HPDE6-E6E7 (cell line): ENCODE results near the gene SLC16A11.
"Not testable (repeated sequence)": the region's sequence is repeated elsewhere in the genome, so short reads cannot be mapped to it uniquely, and the experiment has no call there.

Source experiments
- DNase-seq: peaks from one replicate; pipeline ENCODE4 v3.0.0; 2011; ENCODE audit warnings: missing footprints; ENCODE audit errors: extremely low spot score

SLC16A11 gene

GRCh38 chr17:7010523-7010922 lies 33.4 kb downstream of the SLC16A11 start:
- DNase-seq, result no peak

- DNase-seq, result no peak
These were observed 36.7 kb downstream of the SLC16A11 start for GRCh38 chr17:7007143-7007542.

DNA sequence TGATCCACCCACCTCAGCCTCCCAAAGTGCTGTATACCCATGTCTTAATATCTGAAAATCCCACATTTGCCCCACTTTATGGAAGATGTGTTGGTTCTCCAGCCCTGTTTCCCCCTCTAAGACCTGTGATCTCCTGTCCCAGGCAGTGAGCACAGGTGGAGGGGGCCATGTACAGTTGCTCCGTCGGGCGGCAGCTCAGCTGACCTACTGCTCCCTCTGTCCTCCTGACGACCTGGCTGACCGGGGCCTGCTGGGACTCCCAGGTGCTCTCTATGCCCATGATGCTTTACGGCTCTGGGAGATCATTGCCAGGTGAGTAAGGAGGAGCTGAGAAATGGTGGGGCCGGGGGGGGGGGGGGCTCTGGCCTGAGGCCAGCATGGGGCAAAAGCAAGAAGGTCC lies 38.2 kb downstream of the SLC16A11 start:
- no peak for DNase-seq

- DNase-seq, result no peak
These were observed 39.3 kb downstream of the SLC16A11 start for GRCh38 chr17:7004398-7005253.

- DNase-seq, result no peak
These were observed 40.1 kb downstream of the SLC16A11 start for GRCh38 chr17:7003745-7004144.

GRCh38 chr17:7002288-7003047 lies 41.4 kb downstream of the SLC16A11 start:
- no peak for DNase-seq

DNA sequence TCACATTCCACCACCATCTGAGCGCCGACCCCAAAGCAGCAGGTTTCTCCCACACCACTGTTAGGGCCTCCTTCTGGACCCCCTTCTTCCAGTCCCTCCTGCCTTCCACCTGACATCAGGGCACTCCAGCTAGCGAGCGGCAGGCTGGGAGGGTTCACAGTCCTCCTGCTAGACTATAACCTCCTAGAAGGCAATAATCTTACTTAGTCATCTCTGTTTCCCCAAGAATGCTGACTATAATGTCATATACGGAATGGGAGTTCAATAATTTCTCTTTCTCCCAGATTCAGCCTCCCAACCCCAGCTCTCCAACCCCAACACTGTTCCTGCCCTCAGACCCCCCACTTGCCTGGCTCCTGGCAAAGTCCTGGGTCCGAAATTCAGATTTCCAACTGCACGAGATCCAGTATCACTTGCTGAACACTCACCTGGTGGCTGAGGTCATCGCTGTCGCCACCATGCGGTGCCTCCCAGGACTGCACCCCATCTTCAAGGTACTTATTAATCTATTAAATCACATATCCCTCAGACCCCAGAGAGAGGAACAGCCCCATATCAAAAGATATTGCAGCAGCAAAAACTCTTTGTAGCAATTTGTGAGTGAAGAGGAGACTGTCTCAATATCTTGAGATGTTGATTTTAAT lies 42.5 kb downstream of the SLC16A11 start:
- DNase-seq, result no peak

GRCh38 chr17:6998855-6999508 lies 44.9 kb downstream of the SLC16A11 start:
- no peak for DNase-seq

- no peak for DNase-seq
These were observed 46.7 kb downstream of the SLC16A11 start for GRCh38 chr17:6997171-6997570.

DNA sequence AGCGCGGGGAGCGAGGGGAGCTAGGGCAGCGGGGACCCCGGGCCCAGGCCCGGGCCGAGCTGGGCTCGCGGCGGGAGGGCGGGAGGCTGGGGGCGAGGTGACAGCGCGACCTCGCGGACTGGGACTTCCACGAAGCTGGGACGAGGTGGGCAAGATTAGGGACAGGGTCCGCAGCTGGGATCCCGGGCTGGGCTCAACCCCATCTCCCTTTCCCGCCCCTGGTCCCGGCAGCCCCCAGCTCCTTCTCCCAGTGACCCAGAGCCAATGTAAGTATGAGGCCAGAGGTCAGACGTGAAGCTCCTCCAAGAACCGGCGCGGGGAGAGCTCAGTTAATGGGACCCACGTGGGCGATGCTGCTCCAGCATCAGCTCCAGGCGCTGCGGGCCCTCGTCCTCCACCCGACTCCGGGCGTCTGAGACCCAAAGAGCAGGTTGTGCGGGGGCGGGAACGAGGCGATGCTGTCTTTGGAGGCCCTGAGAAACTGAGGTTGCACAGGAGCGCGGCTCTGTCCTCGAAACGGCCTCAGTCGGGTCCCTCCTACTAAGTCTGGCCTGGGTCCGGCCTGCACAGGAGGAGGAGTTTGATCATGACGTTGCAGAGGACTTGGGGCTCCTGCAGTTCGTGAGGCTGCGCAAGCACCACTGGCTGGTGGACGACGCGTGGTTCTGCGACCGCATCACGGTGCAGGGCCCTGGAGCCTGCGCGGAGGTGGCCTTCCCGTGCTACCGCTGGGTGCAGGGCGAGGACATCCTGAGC lies 47.5 kb downstream of the SLC16A11 start:
- DNase-seq, result no peak

GRCh38 chr17:6995500-6996255 lies 48.2 kb downstream of the SLC16A11 start, which contains the start of gene ALOX12:
Gene ALOX12, plus strand, starts transcription at chr17:6996049. Its CDS starts 69 bp downstream, at chr17:6996118.
- no peak for DNase-seq

DNA sequence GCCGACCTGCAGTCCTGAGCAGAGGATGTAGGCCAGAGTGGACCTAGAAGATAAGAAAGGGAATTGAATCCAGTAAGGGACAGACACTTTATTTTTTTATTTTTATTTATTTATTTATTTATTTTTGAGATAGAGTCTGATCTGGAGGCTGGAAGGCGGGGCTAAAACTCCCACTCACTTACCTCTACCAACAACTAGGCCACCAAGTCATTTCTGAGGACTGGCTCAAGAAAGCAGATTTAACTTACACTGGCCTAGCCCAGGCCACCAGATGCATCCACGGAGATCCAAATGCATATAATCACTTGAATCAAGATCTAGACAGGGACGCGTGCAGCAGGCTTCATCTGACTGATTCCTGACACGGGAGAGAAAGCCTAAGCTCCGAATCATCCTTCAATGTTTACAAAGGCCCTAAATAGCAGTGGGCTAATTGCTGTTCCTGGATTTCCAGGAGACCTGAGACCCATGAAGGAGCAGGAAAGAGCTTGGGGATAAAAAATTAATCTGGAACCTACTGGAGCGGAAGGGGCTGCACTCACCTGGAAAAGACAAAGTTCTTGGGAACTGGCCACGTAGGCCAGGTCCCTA lies 49.1 kb downstream of the SLC16A11 start:
- DNase-seq, result no peak

GRCh38 chr17:6994118-6994598 lies 49.7 kb downstream of the SLC16A11 start:
- no peak for DNase-seq

DNA sequence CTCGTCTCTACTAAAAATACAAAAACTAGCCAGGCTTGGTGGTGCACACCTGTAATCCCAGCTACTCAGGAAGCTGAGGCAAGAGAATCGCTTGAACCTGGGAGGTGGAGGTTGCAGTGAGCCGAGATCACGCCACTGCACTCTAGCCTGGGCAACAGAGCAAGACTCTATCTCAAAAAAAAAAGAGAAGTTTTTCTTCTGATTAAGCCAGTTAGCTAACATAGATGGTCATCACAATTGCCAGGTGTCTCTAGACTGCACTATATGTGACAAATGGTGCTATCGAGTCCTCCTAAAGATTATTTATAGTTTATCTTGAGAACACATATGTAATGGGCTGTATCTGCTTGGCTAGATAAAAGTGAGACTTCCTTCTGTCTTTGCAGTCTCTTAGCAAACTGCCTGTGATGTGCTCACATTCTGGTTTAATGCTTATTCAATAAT lies 50.3 kb downstream of the SLC16A11 start:
- not testable (repeated sequence) for DNase-seq
